GM12878 (cell line): ENCODE results near the gene MAP4K4. TPM values are rescaled to one million over a fixed set of nuclear protein-coding genes. Genes with fewer than 3 reads are reported as not detected.

Experiments
- ATAC-seq: fragments of 200-7000 bp; cut with Tn5 transposase; 3 replicates; pipeline ENCODE4 v1.9.1; 2020; ENCODE audit warnings: mild to moderate bottlenecking, moderate library complexity
- BruUV-seq: library from RNA; stranded (reverse); fragments of 400-500 nt; replicated peaks from 2 replicates; lab custom pipeline; 2021; lab: Mats Ljungman, UMichigan
- CTCF ChIA-PET: fragments of 300-600 bp; sonication (Branson Sonifier 250); formaldehyde crosslinking; extraction: SDS; loops from one replicate; lab custom pipeline; 2021; ENCODE audit warnings: inconsistent platforms; lab: Yijun Ruan, JAX
- POLR2A ChIA-PET: fragments of 350-600 bp; formaldehyde crosslinking; extraction: SDS; loops from one replicate; lab custom pipeline; 2021; ENCODE audit warnings: inconsistent platforms; lab: Charles Lee
- RAD21 ChIA-PET: fragments of 300-600 bp; sonication (Branson Sonifier 250); formaldehyde crosslinking; loops from one replicate; lab custom pipeline; 2023; ENCODE audit warnings: antibody characterized with exemption; ENCODE audit not compliant: unreplicated experiment; lab: Charles Lee
- SMC1A ChIA-PET: fragments of 300-600 bp; sonication (Branson Sonifier 250); formaldehyde crosslinking; loops from one replicate; lab custom pipeline; 2023; ENCODE audit not compliant: unreplicated experiment, uncharacterized antibody; lab: Charles Lee
- DNase-seq: peaks from one replicate; pipeline ENCODE4 v3.0.0-alpha.2; 2011; ENCODE audit warnings: low read depth, low spot score
- FAIRE-seq: peaks from 3 replicates; lab custom pipeline; 2011; peaks lifted over from hg19 to GRCh38; lab: Jason Lieb, UNC
- H2AFZ ChIP-seq: 2 replicates; pipeline ENCODE4 v1.6.0; 2011; ENCODE audit warnings: low read depth, low read length, control low read depth; ENCODE audit not compliant: control insufficient read depth
- H3K27ac ChIP-seq: 2 replicates; pipeline ENCODE4 v1.5.1; 2011; ENCODE audit warnings: control low read depth; ENCODE audit not compliant: control insufficient read depth, insufficient read depth
- H3K27me3 ChIP-seq, 2 experiments: replicated peaks in 1 of 2; 2 replicates each; pipeline versions ENCODE4 v1.6.0 to v1.6.1; 2011; ENCODE audit warnings: low read length in 1 of 2; ENCODE audit not compliant: control insufficient read depth in 2 of 2, insufficient read depth in 2 of 2
- H3K36me3 ChIP-seq, 2 experiments: 2 replicates each; pipeline ENCODE4 v1.5.1; 2011; ENCODE audit warnings: low read length in 1 of 2; ENCODE audit not compliant: control insufficient read depth in 2 of 2, insufficient read depth in 2 of 2
- H3K4me1 ChIP-seq: 2 replicates; pipeline ENCODE4 v1.6.1; 2011; ENCODE audit warnings: mild to moderate bottlenecking, low read length, moderate library complexity, mixed read lengths; ENCODE audit not compliant: control insufficient read depth, insufficient read depth
- H3K4me2 ChIP-seq: 2 replicates; pipeline ENCODE4 v1.6.0; 2011; ENCODE audit warnings: control low read depth; ENCODE audit not compliant: control insufficient read depth, insufficient read depth
- H3K4me3 ChIP-seq: fragments of 200-600 bp; sonication (generic); 2 replicates; pipeline ENCODE4 v1.5.1; 2016
- H3K79me2 ChIP-seq: 2 replicates; pipeline ENCODE4 v1.6.0; 2011; ENCODE audit warnings: low read length; ENCODE audit not compliant: control insufficient read depth, insufficient read depth
- H3K9ac ChIP-seq: 2 replicates; pipeline ENCODE4 v1.8.0; 2011; ENCODE audit warnings: low read length, control low read depth, mixed read lengths; ENCODE audit not compliant: control insufficient read depth, insufficient read depth
- H3K9me3 ChIP-seq: replicated peaks from 3 replicates; pipeline ENCODE4 v1.5.1; 2011; ENCODE audit warnings: mild to moderate bottlenecking, low read length; ENCODE audit not compliant: control insufficient read depth, insufficient read depth
- H4K20me1 ChIP-seq: 2 replicates; pipeline ENCODE4 v1.6.0; 2011; ENCODE audit not compliant: control insufficient read depth, insufficient read depth
- CEBPB ChIP-seq, 2 experiments: fragments of 150-350 bp in 1 of 2; IDR thresholded peaks; 2 replicates each; pipeline ENCODE4 v1.6.1; 2012 to 2014; ENCODE audit warnings: low read depth in 2 of 2, low read length in 2 of 2, borderline replicate concordance in 1 of 2, inconsistent platforms in 1 of 2
- IKZF1 ChIP-seq: fragments of 450-650 bp; conservative IDR thresholded peaks from 2 replicates; pipeline ENCODE4 v1.6.1; 2017; ENCODE audit warnings: antibody characterized with exemption, mild to moderate bottlenecking
- IKZF2 ChIP-seq, 2 experiments: fragments of 450-650 bp; IDR thresholded peaks; 2 replicates each; pipeline ENCODE4 v1.6.1; 2017; ENCODE audit warnings: mild to moderate bottlenecking in 2 of 2, moderate library complexity in 2 of 2
- MYB ChIP-seq: fragments of 150-350 bp; IDR thresholded peaks from 2 replicates; pipeline ENCODE4 v1.6.1; 2014; ENCODE audit warnings: mild to moderate bottlenecking, low read depth, low read length, borderline replicate concordance
- NFIC ChIP-seq: IDR thresholded peaks from 2 replicates; pipeline ENCODE4 v1.6.1; 2012; ENCODE audit warnings: low read depth, mild to moderate bottlenecking, inconsistent platforms, low read length, moderate library complexity
- NFYA ChIP-seq: IDR thresholded peaks from 2 replicates; pipeline ENCODE4 v1.6.1; 2011; ENCODE audit warnings: low read depth, mild to moderate bottlenecking, low read length, improper control_type of control experiment, borderline replicate concordance
- RCOR1 ChIP-seq: conservative IDR thresholded peaks from 2 replicates; pipeline ENCODE4 v1.6.1; 2012; ENCODE audit warnings: low read depth, low read length, improper control_type of control experiment
- TCF3 ChIP-seq: IDR thresholded peaks from 2 replicates; pipeline ENCODE4 v1.6.1; 2012; ENCODE audit warnings: low read depth, mild to moderate bottlenecking, low read length, borderline replicate concordance; ENCODE audit not compliant: insufficient read depth
- ZNF384 ChIP-seq: IDR thresholded peaks from 2 replicates; pipeline ENCODE4 v1.6.1; 2012; ENCODE audit warnings: low read depth, mild to moderate bottlenecking, low read length, improper control_type of control experiment, borderline replicate concordance
- WGBS: methylation state at CpG from one replicate; pipeline ENCODE4 v1.1.6; 2016; ENCODE audit warnings: low lambda C conversion rate; ENCODE audit not compliant: insufficient replicate concordance, insufficient coverage; ENCODE audit errors: missing lambda C conversion rate; 5-methylcytosine and 5-hydroxymethylcytosine counted together
- in situ Hi-C: fragments of 300-500 bp; cut with MboI; formaldehyde crosslinking; loops from 9 replicates; pipeline ENCODE4 v1.14.3; 2018; ENCODE audit warnings: mixed read lengths
- intact Hi-C: fragments of 100-400 bp; cut with micrococcal nuclease; formaldehyde crosslinking; loops from one replicate; pipeline ENCODE4 v1.14.2; 2022; ENCODE audit not compliant: unreplicated experiment
- polyA plus RNA-seq, 11 experiments: library from polyadenylated mRNA; depleted of rRNA in 4 of 11; unstranded in 6 of 11; stranded (reverse) in 5 of 11; fragments of >200 nt; fragmentation: Nextera tagmentation in 4 of 11; fragmentation: Illumina TruSeq in 1 of 11; extraction: Ambion mirVana in 4 of 11; extraction: Trizol in 1 of 11; gene quantifications; 1 replicate in 1 of 11; 2 replicates in 10 of 11; pipeline versions ENCODE4 v1.2.1 to v1.2.3, GENCODE V29; 2011 to 2016; ENCODE audit warnings: inconsistent platforms in 2 of 11, missing spikeins in 2 of 11, low read depth in 1 of 11
- total RNA-seq, 4 experiments: library from RNA; depleted of rRNA in 3 of 4; stranded (reverse); fragments of >200 nt in 3 of 4; fragmentation: Illumina TruSeq in 1 of 4; extraction: Trizol in 1 of 4; gene quantifications; 2 replicates each; pipeline versions ENCODE4 v1.2.1 to v1.2.3, GENCODE V29; 2013 to 2021
- TF ChIP-seq, protein P1 (sequence below): IDR thresholded peaks from 2 replicates; pipeline ENCODE4 v1.6.1; 2011; ENCODE audit warnings: borderline replicate concordance, low read depth, mild to moderate bottlenecking, moderate library complexity, mixed read lengths, low read length; ENCODE audit not compliant: insufficient read depth; ENCODE audit errors: extremely low read length
- TF ChIP-seq, protein P2 (sequence below): fragments of 450-650 bp; IDR thresholded peaks from 2 replicates; pipeline ENCODE4 v1.6.1; 2017; ENCODE audit warnings: mild to moderate bottlenecking, low read depth, inconsistent platforms; ENCODE audit not compliant: poor library complexity, severe bottlenecking

MAP4K4 gene
- total and polyA plus RNA-seq, 10 of the 15 experiments (the other 5 are each of a cell fraction or from before 2014, with no cell fraction given), result 1.9 to 50.4 (median 9.7) TPM

DNA sequence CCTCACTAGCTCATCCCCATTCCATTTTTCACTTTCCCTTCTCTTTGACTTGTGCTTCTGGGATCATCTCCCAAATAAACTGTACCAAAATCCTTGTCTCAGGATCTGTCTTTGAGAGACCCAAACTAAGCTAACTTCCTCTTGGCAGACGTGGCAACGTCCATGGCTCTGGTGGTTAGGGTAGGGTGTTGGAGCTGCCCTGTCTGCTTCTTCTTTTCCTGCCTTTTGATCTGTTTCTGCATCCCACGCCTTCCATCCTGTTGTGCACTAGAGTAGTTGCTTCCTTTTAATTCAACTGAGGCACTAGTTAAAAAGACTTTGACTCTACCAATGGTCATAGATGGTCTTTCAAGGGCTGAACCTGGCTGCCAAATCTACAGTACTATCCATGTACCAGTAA, 5.5 kb upstream of the MAP4K4 start:
- POLR2A ChIA-PET, result no interaction called here
- Histone ChIP-seq H3K4me1 (no peaks in the 10 kb centered on the region; the same call in 1 of the 2 replicates), H3K4me3 (no peak overlapping the region), H3K9me3 (no peaks in the 10 kb centered on the region; the same call in 2 of the 3 replicates), H3K4me2 (no peak overlapping the region), H3K27me3 (peaks cover 2 to 16% of the 10 kb centered on the region in 2 experiments; a peak in 3 of 4 replicates), H3K79me2 (no peaks in the 10 kb centered on the region), H4K20me1 (no peaks in the 10 kb centered on the region), H3K9ac (no peak overlapping the region), H3K36me3 (no peaks in the 10 kb centered on the region), H2AFZ (no peak overlapping the region), H3K27ac (no peak overlapping the region)
- CTCF ChIA-PET, result interaction anchor here (0.6 kb wide), 1 partner anchor 40 kb away, joined by 3 read pairs; no protein-coding TSS in a partner anchor
- RAD21 ChIA-PET, result no interaction called here
- 5% methylated on average over 3 of the region's 3 CpGs for WGBS
- in situ Hi-C loops, result no loop called here
- TF ChIP-seq IKZF2 (IDR thresholded peaks at IDR 0.05), result no peak
- TF ChIP-seq IKZF1, result no peak
- no peak for TF ChIP-seq TCF3
- no peak for TF ChIP-seq MYB
- no peak for TF ChIP-seq RCOR1
- BruUV-seq, result no TSS peak
- SMC1A ChIA-PET, result no interaction called here
- DNase-seq, result no peak
- no peak for FAIRE-seq
- intact Hi-C loops, result no loop called here
- no peak for ATAC-seq

DNA sequence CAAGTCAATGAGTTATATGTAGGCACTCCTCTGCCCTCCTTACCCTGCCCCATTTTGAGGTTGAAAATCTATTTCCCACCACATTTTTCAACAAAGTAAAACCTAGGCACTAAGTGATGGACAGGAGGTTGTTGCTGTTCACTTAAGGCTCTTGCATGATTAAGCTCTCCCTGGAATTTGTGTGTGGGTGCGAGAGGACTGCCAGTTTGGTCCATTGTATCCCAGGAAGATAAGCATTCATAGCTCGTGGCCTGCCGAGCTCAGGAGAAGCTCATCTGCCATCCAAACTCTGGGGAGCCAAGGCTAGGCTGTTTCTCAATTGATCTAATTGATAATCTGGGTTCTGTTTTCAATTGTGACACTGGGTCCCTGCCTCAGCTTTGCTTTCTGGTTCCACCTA, 4.7 kb upstream of the MAP4K4 start:
- SMC1A ChIA-PET, result no interaction called here
- WGBS, result 65% methylated on average over 3 of the region's 3 CpGs

More for the DNA sequence above, 4.7 kb upstream of the MAP4K4 start:
- in situ Hi-C loops, result no loop called here
- Histone ChIP-seq H3K36me3 (no peaks in the 10 kb centered on the region), H3K9ac (no peak overlapping the region), H3K27ac (no peak overlapping the region), H3K79me2 (no peaks in the 10 kb centered on the region), H3K9me3 (no peaks in the 10 kb centered on the region; the same call in 2 of the 3 replicates), H3K4me1 (no peaks in the 10 kb centered on the region; the same call in 1 of the 2 replicates), H3K27me3 (peaks cover 2 to 19% of the 10 kb centered on the region in 2 experiments; a peak in 3 of 4 replicates), H2AFZ (no peak overlapping the region), H3K4me3 (no peak overlapping the region), H4K20me1 (no peaks in the 10 kb centered on the region), H3K4me2 (no peak overlapping the region)
- ChIA-PET RAD21 (no interaction called here), CTCF (no interaction called here), POLR2A (interaction anchor here (0.7 kb wide), 1 partner anchor 358 kb away, joined by 3 read pairs; no protein-coding TSS in a partner anchor)
- ATAC-seq, result no peak
- BruUV-seq, result no TSS peak
- intact Hi-C loops, result no loop called here
- TF ChIP-seq, protein P1, sequence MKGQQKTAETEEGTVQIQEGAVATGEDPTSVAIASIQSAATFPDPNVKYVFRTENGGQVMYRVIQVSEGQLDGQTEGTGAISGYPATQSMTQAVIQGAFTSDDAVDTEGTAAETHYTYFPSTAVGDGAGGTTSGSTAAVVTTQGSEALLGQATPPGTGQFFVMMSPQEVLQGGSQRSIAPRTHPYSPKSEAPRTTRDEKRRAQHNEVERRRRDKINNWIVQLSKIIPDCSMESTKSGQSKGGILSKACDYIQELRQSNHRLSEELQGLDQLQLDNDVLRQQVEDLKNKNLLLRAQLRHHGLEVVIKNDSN, result no peak
- TF ChIP-seq NFYA (no peak), CEBPB (IDR thresholded peaks at IDR 0.05; ENCODE audit: borderline replicate concordance in 1 of 2, low read depth in 2 of 2, low read length in 2 of 2) (no peak), NFIC (no peak), IKZF1 (no peak), ZNF384 (no peak)
- TF ChIP-seq, protein P2, sequence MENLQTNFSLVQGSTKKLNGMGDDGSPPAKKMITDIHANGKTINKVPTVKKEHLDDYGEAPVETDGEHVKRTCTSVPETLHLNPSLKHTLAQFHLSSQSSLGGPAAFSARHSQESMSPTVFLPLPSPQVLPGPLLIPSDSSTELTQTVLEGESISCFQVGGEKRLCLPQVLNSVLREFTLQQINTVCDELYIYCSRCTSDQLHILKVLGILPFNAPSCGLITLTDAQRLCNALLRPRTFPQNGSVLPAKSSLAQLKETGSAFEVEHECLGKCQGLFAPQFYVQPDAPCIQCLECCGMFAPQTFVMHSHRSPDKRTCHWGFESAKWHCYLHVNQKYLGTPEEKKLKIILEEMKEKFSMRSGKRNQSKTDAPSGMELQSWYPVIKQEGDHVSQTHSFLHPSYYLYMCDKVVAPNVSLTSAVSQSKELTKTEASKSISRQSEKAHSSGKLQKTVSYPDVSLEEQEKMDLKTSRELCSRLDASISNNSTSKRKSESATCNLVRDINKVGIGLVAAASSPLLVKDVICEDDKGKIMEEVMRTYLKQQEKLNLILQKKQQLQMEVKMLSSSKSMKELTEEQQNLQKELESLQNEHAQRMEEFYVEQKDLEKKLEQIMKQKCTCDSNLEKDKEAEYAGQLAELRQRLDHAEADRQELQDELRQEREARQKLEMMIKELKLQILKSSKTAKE, result no peak
- DNase-seq, result no peak
- FAIRE-seq, result no peak
